HG02763 (cell line): ENCODE measurements around the gene SSTR3.
"Not testable (repeated sequence)": the region's sequence is repeated elsewhere in the genome, so short reads cannot be mapped to it uniquely, and the experiment has no call there.

Experiments
- ATAC-seq: cut with Tn5 transposase; IDR thresholded peaks from one replicate; pipeline ENCODE4 v1.9.1; 2021; ENCODE audit warnings: mild to moderate bottlenecking, moderate library complexity; ENCODE audit not compliant: unreplicated experiment

The SSTR3 gene

GRCh38 chr22:37183432-37184379, 28.6 kb downstream of the SSTR3 start:
- ATAC-seq, result no peak

- no peak for ATAC-seq
Measured at GRCh38 chr22:37182949-37183245, 29.4 kb downstream of the SSTR3 start.

DNA sequence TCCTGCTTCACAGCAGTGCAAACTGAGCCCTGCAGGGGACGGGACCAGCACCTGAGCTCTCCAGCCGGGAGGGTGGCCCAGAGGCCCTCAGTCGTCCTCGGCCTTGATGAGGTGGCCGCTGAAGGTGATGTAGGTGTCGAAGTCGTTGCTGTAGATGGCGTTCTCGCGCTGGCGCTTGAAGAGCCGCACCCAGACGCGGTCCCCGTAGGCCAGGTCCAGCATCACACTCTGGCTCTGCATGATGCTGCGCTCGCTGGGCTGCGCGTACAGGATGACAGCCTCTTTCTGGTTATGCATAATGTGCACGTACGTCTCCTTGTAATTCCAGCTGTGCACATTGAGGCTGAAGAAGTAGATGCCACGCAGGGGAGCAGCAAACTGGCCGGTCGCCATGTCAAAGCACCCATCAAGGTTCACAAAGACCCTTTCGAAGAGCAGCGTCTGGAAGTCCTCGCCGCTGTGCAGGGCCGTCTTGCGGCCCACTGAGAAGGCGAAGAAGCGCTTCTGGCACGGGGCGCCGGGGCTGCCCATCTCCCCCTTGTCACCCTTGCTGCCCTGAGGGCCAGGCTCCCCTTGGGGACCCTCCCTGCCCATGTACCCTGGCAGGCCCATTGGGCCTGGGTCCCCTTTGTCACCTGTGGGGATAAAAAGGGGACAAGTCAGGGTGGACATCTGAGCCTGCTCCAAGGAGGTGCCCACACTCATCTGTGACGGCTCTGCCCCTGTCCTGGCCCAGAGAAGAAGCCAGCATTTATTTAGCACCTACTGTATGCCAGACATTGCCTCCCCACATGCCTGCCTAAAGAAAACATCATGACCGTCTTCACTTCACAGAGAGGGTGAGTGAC, 30.0 kb downstream of the SSTR3 start:
- ATAC-seq, result no peak

DNA sequence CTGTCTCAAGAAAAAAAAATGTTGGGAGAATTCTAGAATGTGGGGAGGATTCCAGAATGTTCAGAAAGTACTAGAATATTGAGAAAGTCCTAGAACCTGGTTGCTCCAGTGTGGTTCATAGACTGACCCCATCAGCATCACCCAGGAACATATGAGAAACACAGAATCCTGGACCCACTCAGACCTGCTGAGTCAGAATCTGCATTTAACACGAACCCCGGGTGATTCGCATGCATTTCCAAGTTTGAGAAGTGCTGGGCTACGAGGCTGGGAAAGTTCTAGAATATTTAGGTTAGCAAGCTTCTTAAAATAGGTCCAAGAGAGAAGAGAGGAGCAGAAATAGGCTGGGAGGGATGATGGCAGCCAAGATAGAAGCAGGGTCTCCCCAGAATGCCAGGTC, 30.6 kb downstream of the SSTR3 start:
- ATAC-seq, result no peak

DNA sequence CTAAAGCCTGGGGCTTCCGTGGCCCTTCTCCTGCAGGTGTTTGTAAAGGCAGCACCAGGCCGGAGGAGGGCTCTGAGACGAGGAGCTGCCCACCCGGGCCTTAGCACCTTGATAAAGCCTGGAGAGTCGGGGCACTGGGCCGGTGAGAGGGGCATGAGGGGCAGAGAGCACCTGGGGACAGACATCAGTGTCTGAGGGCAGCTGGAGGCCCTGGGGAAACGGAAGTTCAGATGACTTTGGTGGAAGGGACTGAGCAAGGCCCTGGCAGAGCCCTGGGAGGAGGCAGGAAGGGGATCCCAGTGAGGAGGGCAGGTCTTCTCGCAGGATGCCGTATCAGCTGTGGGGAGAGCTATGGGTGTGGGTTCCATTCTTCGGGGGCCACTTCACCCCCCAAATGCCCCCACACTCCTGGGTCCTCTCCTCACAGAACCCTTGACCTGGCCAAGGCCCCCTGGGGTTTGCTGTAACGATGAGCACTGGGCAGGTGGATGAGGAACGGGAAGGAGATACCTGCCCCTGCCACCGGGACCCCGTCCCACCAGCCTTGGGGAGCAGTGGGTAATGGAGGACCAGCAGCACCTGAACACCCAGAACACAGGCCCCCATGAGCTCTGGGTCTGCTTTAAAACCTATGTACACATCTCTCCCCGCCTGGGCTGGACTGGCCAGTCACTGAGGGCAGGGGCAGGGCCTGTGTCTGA, 31.6 kb downstream of the SSTR3 start:
- no peak for ATAC-seq

DNA sequence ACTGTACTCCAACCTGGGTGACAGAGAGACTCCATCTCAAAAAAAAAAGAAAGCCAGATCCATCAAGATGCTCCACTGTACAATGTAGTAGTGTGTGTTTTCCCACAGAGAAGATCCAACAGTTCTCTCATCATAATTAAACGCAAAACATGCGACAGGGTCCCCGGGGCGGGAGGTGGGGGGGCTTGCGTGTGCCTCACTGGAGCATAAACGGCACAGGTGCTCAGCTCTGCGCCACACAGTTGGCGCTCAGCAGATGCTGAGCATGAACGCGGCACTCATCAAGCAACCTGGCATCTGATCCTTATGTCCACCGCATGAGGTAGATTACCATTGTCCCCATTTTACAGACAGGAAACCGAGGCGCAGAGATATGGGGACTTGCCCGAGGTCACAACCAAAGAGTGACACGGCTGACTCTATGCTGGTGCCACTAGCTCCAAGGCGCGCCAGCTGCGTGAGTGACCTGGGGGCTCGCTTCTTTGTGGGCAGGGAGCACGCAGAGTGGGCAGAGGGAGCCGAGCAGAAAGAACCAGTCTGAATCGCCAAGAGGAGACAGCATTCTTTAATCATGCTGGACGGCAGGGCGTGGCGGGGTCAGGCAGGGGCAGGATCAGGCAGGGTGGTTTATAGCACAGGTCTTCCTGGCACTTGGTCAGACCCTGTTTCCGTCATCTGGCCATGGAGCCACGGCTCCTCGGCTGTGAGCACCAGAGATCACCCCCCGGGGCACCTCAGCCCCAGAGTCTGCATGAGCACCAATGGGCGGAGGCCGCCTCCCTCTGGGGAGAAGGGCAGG, 32.5 kb downstream of the SSTR3 start:
- ATAC-seq, result no peak

GRCh38 chr22:37179126-37179470, 33.2 kb downstream of the SSTR3 start:
- no peak for ATAC-seq

DNA sequence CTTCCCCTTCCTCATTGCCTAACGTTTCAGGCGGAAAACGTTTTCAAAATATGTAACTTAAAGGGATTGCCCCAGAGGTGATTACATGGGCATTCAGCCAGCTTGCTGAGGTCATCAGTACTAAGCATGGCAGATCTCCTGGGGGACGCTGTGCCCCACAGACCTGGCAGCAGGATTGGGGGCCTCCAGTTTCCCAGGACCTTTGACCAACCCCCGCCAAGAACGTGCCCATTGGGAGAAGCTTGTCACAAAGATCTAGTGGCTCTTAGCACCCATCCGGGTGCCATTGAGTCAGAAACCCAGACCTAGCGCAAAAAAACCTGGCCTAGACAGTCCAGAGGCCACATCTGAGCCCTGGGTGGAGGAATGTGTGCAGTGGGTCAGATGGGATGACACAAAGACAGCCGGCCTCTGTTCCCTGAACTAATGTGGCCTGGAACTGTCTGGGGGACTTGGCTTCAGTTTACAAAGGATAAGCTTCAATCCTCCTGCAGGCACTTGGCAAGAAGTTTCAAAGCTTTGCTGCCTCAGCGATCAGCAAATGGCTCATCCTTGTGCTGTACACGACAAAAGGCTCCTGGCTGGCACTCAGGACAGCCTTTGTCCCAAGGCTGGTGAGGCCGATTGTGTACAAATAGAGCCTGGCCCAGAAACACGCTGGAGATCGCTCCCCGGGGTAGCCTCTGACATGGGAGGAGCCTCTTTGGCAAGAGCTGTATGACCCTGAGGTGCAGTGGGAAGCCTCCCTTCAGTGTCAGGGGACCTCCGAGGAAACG, 33.7 kb downstream of the SSTR3 start:
- ATAC-seq, result no peak

DNA sequence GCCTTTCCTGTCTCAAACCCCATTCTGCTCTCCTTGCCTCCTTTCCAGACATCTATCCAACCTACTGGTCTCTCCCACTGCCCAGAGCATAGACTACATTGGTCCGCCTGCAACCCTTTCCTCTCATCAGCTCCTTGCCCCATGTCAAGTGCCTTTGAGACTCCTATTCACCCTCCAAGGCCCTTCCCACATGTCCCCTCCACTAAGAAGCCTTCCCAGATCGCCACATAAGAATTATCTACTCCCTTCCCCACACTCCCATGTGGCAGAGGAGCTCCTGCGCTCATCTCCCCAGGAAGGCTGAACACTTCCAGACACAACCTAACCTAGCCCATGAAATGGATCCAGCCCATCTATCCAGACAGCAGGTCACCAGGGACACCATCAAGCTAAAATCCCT, 34.5 kb downstream of the SSTR3 start:
- ATAC-seq, result no peak

DNA sequence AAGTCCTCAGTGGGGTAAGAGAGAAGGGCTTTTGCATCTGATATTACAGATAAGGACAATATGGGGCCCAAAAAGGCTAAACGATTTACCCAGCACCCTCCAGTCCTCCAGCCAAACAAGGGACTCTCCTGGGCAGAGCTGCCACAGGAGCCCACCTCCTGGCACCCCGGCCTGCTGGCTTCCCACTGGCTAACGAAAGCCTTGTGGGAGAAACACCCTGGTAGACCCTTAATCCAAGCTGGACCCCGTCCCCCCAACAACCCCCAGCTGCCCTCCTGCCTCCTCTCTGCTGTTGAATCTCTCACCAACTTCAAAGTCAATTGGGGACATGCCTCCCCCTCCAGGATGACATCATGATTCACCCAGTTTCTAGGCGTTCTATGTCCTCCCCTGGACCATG, 35.1 kb downstream of the SSTR3 start:
- ATAC-seq, result no peak

- ATAC-seq, result no peak
Measured at GRCh38 chr22:37176464-37177061, 35.7 kb downstream of the SSTR3 start.

- no peak for ATAC-seq
Measured at GRCh38 chr22:37175414-37176281, 36.6 kb downstream of the SSTR3 start.

DNA sequence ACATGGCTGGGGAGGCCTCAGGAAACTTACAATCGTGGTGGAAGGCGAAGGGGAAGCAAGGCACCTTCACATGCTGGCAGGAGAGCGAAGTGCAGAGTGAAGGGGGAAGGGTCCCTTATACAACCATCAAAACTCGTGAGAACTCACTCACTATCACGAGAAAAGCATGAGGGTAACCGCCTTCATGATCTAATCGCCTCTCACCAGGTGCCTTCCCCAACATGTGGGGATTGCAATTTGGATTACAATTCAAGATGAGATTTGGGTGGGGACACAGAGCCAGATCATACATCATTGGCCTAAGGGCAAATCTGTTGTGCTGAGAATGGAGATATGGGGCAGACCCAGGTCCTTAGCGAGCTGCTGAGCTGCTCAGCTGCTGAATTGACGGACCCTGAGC, 37.3 kb downstream of the SSTR3 start:
- ATAC-seq, result no peak

- no peak for ATAC-seq
Measured at GRCh38 chr22:37173709-37174108, 38.6 kb downstream of the SSTR3 start.

DNA sequence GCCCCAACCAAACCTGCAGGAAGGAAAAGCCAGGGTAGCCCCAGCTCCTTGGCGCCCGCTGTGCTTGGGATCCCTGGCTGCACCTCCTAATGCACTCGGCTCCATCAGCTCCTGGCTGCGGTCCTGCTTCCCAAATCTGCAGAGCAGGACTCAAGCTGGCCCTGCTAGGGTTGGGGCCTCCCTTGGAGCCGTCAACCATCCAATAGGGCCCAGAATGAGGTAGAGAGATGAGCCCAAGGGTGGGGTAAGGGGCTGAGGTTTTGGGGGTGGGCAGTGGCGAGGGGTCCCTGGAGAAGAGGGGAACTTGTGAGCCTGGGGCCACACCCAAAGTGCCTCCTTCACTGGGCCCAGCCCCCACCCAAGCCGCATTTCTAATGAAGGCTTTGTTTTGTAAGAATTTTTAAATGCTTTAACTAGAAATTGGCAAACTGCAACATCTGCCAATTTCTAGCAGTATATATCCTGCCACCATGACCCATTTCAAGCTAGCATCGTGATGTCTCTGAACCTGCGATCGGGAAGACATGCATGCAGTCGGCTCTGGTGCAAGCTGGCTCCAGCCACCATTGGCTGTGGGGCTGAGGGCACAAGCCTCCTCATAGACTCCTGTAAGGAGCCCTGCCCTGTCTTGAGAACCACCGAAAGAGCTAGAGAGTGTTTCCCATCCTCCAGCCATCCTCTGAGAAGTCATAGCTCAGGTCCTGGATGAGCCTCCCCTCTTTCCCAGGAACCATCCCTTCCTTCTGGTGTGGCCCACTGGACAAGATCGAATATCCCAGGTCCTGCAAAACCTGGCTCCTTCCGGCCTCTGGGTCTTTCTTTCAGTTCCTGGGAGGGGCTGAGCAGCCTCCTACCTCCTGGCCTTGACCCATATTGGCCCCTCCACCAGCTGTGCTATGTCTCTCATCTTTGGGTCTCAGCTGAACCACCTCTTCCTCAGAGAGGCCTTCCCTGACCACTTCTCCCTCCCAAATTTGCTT, 39.7 kb downstream of the SSTR3 start:
- no peak for ATAC-seq

GRCh38 chr22:37171662-37172061, 40.6 kb downstream of the SSTR3 start:
- ATAC-seq, result no peak

- not testable (repeated sequence) for ATAC-seq
Measured at GRCh38 chr22:37170689-37171405, 41.4 kb downstream of the SSTR3 start.
